NCI-H1105 (cell line): Measurements from ENCODE around the gene FAM98C.
"Not testable (repeated sequence)": the region's sequence is repeated elsewhere in the genome, so short reads cannot be mapped to it uniquely, and the experiment has no call there.

Experiments used
- DNase-seq: peaks from one replicate; lab custom pipeline; 2025; lab: John Stamatoyannopoulos, UW

FAM98C gene

DNA sequence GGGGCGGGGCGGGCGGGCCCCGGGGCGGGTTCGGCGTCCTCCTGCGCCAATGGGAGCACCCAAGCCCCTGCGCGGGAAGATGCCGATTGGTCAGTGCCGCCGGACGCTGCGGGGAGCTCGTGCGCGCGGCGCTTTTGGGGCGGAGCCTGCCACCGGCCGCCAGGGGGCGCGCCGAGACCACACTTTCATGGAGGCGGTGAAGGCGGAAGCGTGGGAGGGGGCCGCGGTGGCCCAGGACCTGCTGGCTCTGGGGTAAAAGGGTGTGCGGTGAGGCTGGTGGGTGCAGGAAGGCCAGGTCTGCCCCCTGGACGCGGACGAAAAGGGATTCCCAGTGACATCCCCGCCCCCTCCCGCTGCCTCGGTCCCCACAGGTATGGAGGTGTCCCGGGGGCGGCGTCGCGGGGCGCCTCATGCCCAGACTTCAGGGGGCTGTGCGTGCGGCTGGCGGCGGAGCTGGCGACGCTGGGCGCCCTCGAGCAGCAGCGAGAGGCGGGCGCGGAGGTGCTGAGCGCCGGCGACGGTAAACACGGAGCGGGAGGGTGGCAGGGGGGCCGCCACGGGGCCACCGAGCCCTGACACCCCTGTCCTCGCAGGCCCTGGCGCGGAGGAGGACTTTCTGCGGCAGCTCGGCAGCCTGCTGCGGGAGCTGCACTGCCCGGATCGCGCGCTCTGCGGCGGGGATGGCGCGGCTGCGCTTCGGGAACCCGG lies at the start of gene FAM98C:
Gene FAM98C (plus strand): TSS at position 127 of the 708 bp plus-strand sequence. CDS start 61 bp downstream, at position 188.
- peak; percentile 98 for DNase-seq

- no peak for DNase-seq
Measured at GRCh38 chr19:38355728-38356725, 46.9 kb upstream of the FAM98C start.

GRCh38 chr19:38358071-38358470 lies 44.8 kb upstream of the FAM98C start:
- DNase-seq: no peak

GRCh38 chr19:38359242-38360021 lies 43.5 kb upstream of the FAM98C start:
- no peak for DNase-seq

DNA sequence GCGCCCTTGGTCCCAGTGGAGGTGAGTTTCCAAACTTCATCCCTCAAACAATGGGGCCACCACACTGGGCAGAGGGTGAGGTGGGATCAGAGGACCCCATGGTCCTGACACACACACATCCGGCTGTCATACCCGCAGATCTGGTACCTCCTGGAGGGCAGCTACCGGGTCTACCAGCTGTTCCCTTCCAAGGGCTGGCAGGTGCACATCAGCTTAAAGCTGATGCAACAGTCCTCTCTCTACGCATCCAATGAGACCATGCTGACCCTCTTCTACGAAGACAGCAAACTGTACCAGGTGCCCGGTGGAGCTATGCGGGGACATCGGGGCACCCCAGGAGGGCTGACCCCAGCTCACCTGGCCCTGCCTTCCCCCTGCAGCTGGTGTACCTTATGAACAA lies 42.5 kb upstream of the FAM98C start:
- no peak for DNase-seq

- DNase-seq: no peak
Measured at GRCh38 chr19:38360839-38361631, 41.9 kb upstream of the FAM98C start.

DNA sequence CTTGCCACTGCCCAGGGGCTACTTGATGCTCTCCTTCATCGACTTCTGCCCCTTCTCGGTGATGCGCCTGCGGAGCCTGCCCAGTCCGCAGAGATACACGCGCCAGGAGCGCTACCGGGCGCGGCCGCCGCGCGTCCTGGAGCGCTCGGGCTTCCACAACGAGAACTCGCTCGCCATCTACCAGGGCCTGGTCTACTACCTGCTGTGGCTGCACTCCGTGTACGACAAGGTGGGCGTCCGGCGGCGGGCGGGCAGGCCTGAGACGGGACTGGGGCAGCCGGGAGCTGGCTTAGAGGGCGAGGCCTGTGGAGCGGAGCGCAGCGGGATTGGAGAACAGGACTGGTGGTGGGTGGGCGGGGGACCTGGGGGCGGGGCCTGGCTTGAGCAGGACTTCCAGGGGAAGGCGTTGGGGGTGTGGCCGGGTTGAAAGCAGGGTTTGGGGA lies 41.2 kb upstream of the FAM98C start:
- peak; percentile 89 for DNase-seq

DNA sequence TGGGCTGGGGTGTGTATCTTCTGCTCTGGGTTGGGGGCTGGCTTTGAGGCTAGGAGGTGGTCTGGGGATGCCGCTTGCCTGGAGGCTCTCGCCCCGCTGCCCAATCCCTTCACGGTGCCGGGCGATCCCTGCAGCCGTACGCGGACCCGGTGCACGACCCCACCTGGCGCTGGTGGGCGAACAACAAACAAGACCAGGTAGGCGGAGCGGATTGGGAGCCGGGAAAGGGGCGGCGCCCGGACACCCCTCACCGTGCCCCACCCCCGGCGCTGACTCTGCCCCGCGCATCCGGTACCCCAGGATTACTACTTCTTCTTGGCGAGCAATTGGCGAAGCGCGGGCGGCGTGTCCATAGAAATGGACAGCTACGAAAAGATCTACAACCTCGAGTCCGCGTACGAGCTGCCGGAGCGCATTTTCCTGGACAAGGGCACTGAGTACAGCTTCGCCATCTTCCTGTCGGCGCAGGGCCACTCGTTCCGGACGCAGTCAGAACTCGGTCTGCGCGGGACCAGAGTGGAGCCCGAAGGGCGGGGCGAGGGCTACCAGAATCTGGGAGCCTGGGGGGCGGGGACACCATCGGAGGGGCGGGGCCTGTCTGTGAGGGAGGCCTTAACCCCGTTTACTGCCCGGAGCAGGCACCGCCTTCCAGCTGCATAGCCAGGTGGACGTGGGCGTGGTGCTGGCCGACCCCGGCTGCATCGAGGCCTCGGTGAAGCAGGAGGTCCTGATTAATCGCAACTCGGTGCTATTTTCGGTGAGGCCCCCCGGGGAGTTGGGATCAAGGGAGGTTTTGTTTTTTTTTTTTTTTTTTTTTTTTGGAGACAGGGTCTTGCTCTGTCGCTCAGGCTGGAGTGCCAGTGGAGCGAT lies 40.6 kb upstream of the FAM98C start:
- peak; percentile 80 for DNase-seq

GRCh38 chr19:38362946-38363688 lies 39.8 kb upstream of the FAM98C start:
- DNase-seq: not testable (repeated sequence)

DNA sequence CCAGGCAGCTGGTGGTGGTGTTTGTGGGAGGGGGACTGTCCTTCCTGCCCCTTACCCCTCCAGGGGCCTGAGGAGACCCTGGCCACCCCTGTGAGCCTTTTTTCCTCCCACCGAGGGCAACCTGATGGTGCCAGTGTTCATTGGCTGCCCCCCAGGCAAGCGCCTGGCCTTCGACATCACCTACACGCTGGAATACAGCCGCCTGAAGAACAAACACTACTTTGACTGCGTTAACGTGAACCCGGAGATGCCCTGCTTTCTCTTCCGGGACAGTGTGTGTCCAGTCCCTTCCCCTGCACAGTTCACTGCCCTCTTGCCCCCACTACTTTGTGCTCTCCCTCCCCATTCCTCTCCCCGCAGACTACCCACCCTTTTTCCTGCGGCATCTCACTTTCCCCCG lies 35.9 kb upstream of the FAM98C start:
- DNase-seq: no peak

- no peak for DNase-seq
Measured at GRCh38 chr19:38369584-38369983, 33.3 kb upstream of the FAM98C start.

DNA sequence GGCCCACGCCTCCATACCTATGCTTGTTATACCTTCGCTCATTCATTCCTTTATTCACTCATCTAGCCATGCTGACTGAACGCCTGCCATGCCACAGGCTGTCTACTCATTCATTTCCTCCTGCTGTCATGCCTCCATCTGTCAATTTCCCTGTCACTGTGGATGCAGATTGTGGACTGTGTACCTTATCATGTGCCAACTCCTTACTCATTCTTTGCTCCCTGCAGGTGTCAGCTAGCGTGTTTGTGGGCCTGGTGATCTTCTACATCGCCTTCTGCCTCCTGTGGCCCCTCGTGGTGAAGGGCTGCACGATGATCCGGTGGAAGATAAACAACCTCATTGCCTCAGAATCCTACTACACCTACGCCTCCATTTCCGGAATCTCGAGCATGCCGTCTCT lies 32.6 kb upstream of the FAM98C start:
- no peak for DNase-seq

DNA sequence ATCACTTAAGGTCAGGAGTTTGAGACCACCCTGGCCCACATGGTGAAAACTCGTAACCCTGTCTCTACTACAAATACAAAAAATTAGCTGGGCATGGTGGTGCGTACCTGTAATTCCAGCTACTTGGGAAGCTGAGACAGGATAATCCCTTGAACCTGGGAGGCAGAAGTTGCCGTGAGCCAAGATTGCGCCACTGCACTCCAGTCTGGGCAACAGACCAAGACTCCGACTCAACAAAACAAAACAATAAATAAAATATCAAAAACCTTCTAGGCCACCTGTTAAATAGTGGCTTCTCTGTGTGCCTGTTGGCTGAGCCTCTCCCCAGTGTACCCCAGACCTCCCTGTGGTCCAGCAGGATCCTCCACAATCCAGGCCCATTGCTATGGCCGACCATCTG lies 31.8 kb upstream of the FAM98C start:
- no peak for DNase-seq

GRCh38 chr19:38373907-38374331 lies 29.0 kb upstream of the FAM98C start:
- no peak for DNase-seq

DNA sequence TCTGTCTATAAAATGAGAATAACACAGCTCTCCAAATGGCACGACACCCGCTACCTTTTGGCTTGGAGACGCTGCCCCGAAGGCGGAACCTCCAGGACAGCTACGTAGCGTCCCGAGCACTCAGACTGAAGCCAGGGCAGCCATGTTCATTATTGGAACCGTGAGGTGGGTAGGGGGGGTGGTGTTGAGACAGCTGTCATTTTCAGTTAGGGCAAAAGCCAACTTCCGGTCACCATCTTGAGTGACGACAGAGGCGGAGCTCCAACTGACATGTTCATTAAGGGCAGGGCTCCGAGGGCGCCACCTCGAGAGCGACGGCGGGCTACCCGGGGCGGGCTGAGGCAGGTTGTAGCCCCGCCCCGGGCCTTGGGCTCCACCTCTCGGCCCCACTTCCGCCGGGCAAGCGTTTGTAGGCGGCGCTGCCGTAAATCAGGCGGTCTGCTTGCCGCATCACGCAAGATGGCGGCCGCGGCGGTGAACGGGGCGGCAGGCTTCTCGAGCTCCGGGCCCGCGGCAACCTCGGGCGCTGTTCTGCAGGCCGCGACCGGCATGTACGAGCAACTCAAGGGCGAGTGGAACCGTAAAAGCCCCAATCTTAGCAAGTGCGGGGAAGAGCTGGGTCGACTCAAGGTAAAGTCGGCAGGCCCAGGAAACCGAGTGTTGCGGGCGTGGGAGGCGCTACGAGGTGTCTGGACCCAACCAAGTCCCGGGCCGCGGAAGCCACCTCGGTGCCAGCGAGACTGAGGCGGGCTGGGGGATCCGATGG lies 28.4 kb upstream of the FAM98C start, which contains the start of gene PSMD8:
Gene PSMD8 (plus strand): TSS at position 240 of the 766 bp plus-strand sequence. CDS start 31 bp downstream, at position 271.
- peak; percentile 98 for DNase-seq

DNA sequence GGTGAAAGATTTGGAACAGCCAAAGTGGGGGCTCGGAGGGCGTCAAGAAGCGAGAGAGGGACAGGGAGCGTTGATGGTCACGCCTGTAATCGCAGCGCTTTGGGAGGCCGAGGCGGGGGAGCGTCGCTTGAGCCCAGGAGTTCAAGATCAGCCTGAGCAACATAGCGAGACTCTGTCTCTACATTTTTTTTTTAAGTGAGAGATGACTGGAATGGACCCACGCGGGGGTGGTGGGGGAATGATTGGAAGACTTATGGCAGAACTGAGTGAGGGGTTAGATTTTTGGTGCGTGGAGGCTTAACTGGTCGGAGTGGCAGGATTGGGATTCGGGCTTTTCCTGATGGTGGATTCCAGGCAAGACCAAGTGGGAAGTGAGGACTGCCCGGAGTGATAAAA lies 27.8 kb upstream of the FAM98C start:
- no peak for DNase-seq

DNA sequence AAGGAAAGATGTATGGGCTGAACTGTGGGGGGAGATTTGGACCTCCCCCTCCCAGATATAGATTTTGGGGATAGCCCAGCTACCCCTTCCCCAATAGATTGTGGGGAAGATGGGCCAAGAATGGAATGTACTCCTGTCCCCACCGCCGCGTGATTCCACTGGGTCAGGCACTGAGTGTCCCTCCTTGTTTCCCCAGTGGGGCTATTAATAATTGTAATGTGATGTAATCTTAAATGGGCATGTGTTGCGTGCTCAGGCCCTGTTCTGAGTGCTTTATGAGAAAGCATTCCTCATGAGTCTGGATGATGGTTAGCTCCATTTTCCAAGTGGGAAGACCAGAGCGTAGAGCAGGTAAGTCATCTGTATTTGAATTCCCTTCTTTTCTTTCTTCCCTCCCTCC lies 27.1 kb upstream of the FAM98C start:
- DNase-seq: no peak

DNA sequence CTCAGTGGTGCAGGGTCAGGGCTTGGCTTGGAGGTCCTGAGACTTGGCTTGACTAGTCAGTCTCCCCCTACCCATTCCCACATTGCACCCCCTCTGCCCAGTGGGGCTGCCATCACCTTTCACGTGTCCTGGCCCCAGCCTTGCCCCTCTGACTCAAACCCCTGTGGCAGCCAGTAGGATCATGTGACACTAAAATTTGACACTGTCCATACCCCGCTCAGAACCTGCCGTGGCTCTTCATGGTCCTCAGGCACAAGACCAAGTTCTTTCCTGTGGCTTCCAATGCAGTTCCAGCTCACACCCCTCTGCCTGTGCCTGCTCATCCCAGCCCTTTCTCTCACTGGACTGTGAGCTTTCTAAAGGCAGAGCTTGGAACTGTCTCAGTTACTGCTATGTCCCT lies 26.3 kb upstream of the FAM98C start:
- DNase-seq: no peak

- DNase-seq: no peak
Measured at GRCh38 chr19:38377052-38377451, 25.8 kb upstream of the FAM98C start.
